ENCODE results near the gene C17orf113.
A peak's percentile ranks its signal among the peaks of the same experiment; 100 is the strongest.

DNA sequence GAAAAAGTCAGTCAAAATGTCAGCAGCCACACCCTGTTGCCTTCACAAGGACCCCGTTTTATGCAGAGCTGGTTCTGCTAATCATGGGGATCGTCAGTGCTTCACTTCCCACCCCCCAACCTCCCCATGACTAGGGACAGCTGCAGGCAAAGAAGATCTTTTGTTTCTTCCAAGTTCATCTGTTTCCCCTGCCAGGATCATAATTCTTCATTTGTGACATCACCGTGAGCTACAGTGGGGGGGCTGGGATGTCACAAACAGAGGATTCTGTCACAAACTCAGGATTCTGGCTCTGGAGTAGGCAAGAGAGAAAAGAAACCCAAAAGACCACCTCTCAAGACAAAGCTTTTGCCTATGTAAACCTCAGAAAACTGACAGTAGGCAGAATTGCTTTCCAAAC is 57.8 kb downstream of the C17orf113 start:
- TF ChIP-seq, protein P1, sequence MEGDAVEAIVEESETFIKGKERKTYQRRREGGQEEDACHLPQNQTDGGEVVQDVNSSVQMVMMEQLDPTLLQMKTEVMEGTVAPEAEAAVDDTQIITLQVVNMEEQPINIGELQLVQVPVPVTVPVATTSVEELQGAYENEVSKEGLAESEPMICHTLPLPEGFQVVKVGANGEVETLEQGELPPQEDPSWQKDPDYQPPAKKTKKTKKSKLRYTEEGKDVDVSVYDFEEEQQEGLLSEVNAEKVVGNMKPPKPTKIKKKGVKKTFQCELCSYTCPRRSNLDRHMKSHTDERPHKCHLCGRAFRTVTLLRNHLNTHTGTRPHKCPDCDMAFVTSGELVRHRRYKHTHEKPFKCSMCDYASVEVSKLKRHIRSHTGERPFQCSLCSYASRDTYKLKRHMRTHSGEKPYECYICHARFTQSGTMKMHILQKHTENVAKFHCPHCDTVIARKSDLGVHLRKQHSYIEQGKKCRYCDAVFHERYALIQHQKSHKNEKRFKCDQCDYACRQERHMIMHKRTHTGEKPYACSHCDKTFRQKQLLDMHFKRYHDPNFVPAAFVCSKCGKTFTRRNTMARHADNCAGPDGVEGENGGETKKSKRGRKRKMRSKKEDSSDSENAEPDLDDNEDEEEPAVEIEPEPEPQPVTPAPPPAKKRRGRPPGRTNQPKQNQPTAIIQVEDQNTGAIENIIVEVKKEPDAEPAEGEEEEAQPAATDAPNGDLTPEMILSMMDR (IDR thresholded peaks at IDR 0.05), result no peak
- peak in 1 of 2 donors; percentile 8 for TF ChIP-seq POLR2A (IDR thresholded peaks at IDR 0.05)
